ENCODE measurements around the gene MATN3. TPM values are rescaled to one million over a fixed set of nuclear protein-coding genes. Genes with fewer than 3 reads are reported as not detected.

MATN3 gene
- total and polyA plus RNA-seq, 2 of the 8 experiments (the other 6 are each of a cell fraction or from before 2014, with no cell fraction given) = 3.0 to 9.9 TPM

GRCh38 chr2:20049637-20050036, 37.2 kb upstream of the MATN3 start:
- H3K56ac ChIP-seq (replicated peaks; ENCODE audit: insufficient read length, low read depth, low read length) = no peak overlapping the region
- 20% methylated on average over 4 of the region's 4 CpGs; no CpG with 5 or more reads in 1 of the 2 experiments for WGBS, 2 experiments (ENCODE audit: extremely low coverage in 1 of 2, insufficient coverage in 1 of 2, insufficient read length in 1 of 2, insufficient replicate concordance in 2 of 2, low coverage in 1 of 2, low lambda C conversion rate in 2 of 2, missing lambda C conversion rate in 1 of 2)

More at GRCh38 chr2:20049637-20050036, 37.2 kb upstream of the MATN3 start:
- ChIA-PET POLR2A (ENCODE audit: partially characterized antibody) (interaction anchor here (0.8 to 1.4 kb wide), 4 partner anchors 8 to 25 kb away, joined by 3 to 4 read pairs (median 4); no protein-coding TSS in a partner anchor), CTCF (ENCODE audit: partially characterized antibody) (interaction anchor here (2.2 to 7.5 kb wide), 3 partner anchors 24 to 94 kb away, joined by 6 to 57 read pairs (median 7); no protein-coding TSS in a partner anchor)
- no peak overlapping the region for H4K8ac ChIP-seq (ENCODE audit: extremely low read depth, insufficient read depth, low read length)
- no peak overlapping the region for H3K23ac ChIP-seq (ENCODE audit: insufficient read length)
- no peak overlapping the region for H2AFZ ChIP-seq (ENCODE audit: low read length)
- no peak overlapping the region for H4K5ac ChIP-seq (ENCODE audit: insufficient read length, low read depth, low read length)
- peak overlapping the region; percentile 91 to 99 for H3K4me2 ChIP-seq (ENCODE audit: insufficient read depth in 1 of 2, low read depth in 2 of 2, low read length in 2 of 2)
- H3K79me2 ChIP-seq (ENCODE audit: control insufficient read depth in 1 of 2, insufficient read depth in 2 of 2, low read length in 2 of 2) = peaks cover 19 to 60% of the 10 kb centered on the region in 2 experiments
- peak overlapping the region; percentile 85 to 88 (median 86) for H3K4me3 ChIP-seq (ENCODE audit: extremely low read depth in 1 of 4, insufficient read depth in 2 of 4, low read depth in 3 of 4, low read length in 4 of 4)
- no peak for DNase-seq (ENCODE audit: low read depth in 1 of 2, low spot score in 2 of 2)
- H3K79me1 ChIP-seq (ENCODE audit: low read depth, low read length) = peaks cover 4% of the 10 kb centered on the region; the same call in 1 of the 2 replicates
- H3K27ac ChIP-seq (ENCODE audit: low read depth, low read length) = 0 out of 2 replicates have a peak overlapping the region, but pooled peaks have one; percentile 29
- TF ChIP-seq TCF12 (IDR thresholded peaks at IDR 0.05; ENCODE audit: low read depth, low read length) (no peak), EZH2 (IDR thresholded peaks at IDR 0.05; ENCODE audit: low read depth, low read length, severe bottlenecking) (no peak), CHD2 (IDR thresholded peaks at IDR 0.05; ENCODE audit: low read length) (no peak), JUND (IDR thresholded peaks at IDR 0.05; ENCODE audit: low read length) (no peak), GTF2F1 (IDR thresholded peaks at IDR 0.05; ENCODE audit: borderline replicate concordance, low read depth, low read length) (no peak), SP1 (IDR thresholded peaks at IDR 0.05; ENCODE audit: low read depth, low read length) (no peak), EP300 (IDR thresholded peaks at IDR 0.05; ENCODE audit: borderline replicate concordance in 1 of 2, low read depth in 2 of 2, low read length in 2 of 2) (no peak), USF2 (IDR thresholded peaks at IDR 0.05; ENCODE audit: low read length) (no peak), SIRT6 (IDR thresholded peaks at IDR 0.05; ENCODE audit: low read length) (no peak), MAX (IDR thresholded peaks at IDR 0.05) (no peak), HDAC6 (IDR thresholded peaks at IDR 0.05; ENCODE audit: low read depth, low read length) (no peak), SAP30 (IDR thresholded peaks at IDR 0.05; ENCODE audit: insufficient read depth, insufficient replicate concordance, low read length) (no peak), JUN (IDR thresholded peaks at IDR 0.05; ENCODE audit: low read depth, low read length) (no peak)
- H4K91ac ChIP-seq (replicated peaks; ENCODE audit: insufficient read length, low read length) = no peak overlapping the region
- H2BK12ac ChIP-seq (ENCODE audit: low read depth, low read length) = no peak overlapping the region
- no peaks in the 10 kb centered on the region; a peak in 1 of 8 replicates for H3K36me3 ChIP-seq (ENCODE audit: control insufficient read depth in 2 of 4, insufficient read depth in 4 of 4, low read length in 3 of 4)
- H2BK5ac ChIP-seq (ENCODE audit: low read depth, low read length) = no peak overlapping the region
- no peak for FAIRE-seq
- peak overlapping the region; percentile 32 to 93 (median 46) for H3K9ac ChIP-seq (replicated peaks in 1 of 4; ENCODE audit: extremely low read depth in 1 of 4, low read depth in 3 of 4, low read length in 3 of 4)
- no peak overlapping the region for H3K14ac ChIP-seq (ENCODE audit: insufficient read length)
- H3K18ac ChIP-seq (ENCODE audit: extremely low read depth, low read length) = no peak overlapping the region
- H4K20me1 ChIP-seq (replicated peaks in 1 of 2; ENCODE audit: control insufficient read depth in 1 of 2, insufficient read depth in 2 of 2, low read length in 2 of 2) = peaks cover 1 to 5% of the 10 kb centered on the region in 2 experiments
- peaks cover 10% of the 10 kb centered on the region for H3K23me2 ChIP-seq (ENCODE audit: low read depth, low read length)
- no peak overlapping the region for H2BK20ac ChIP-seq (ENCODE audit: low read length)
- no peaks in the 10 kb centered on the region for H3K9me3 ChIP-seq (ENCODE audit: insufficient read depth in 2 of 2, low read depth in 1 of 2, low read length in 1 of 2)
- H3K4me1 ChIP-seq (replicated peaks in 1 of 4; ENCODE audit: control insufficient read depth in 3 of 4, insufficient read depth in 4 of 4, low read length in 3 of 4) = peaks cover 0 to 5% (median 0%) of the 10 kb centered on the region in 4 experiments; a peak in 3 of 7 replicates
- no peak overlapping the region for H3K4ac ChIP-seq (replicated peaks; ENCODE audit: insufficient read length, low read depth, low read length)
- no peak overlapping the region for H2BK15ac ChIP-seq (ENCODE audit: low read length)
- no peak overlapping the region for H2AK5ac ChIP-seq (ENCODE audit: low read depth, low read length)
- no peak overlapping the region for H2BK120ac ChIP-seq (replicated peaks; ENCODE audit: low read depth, low read length)
- H3K27me3 ChIP-seq (replicated peaks in 1 of 4; ENCODE audit: control insufficient read depth in 3 of 4, extremely low read depth in 1 of 4, insufficient read depth in 3 of 4, low read length in 3 of 4) = no peaks in the 10 kb centered on the region

Measured in H1 (cell line).